Measurements from ENCODE around the gene TSTD1.
A peak's percentile ranks its signal among the peaks of the same experiment; 100 is the strongest.
"Not testable (repeated sequence)": the region's sequence is repeated elsewhere in the genome, so short reads cannot be mapped to it uniquely, and the experiment has no call there.

The TSTD1 gene

DNA sequence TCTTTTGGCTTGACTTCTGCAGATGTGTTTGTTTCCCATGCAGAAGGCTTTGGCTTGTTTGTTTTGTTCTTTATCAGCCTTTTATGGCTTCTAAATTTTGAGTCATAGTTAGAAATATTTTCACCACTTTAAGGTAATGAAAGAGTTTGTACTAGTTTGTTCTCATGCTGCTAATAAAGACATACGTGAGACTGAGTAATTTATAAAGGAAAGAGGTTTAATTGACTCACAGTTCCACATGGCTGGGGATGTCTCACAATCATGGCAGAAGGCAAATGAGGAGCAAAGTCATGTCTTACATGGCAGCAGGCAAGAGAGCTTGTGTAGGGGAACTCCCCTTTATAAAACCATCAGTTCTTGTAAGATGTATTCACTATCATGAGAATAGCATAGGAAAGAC, 11.8 kb downstream of the TSTD1 start:
- H3K56ac ChIP-seq (ENCODE audit: low read length); H3K27ac ChIP-seq (ENCODE audit: low read depth, low read length); H2AK5ac ChIP-seq (ENCODE audit: low read length); H3K27me3 ChIP-seq (ENCODE audit: insufficient read depth, low read length, poor library complexity); H2BK120ac ChIP-seq (ENCODE audit: low read depth, low read length); H3K4ac ChIP-seq (ENCODE audit: low read depth, low read length); H3K4me2 ChIP-seq (ENCODE audit: low read length); H3K4me1 ChIP-seq (ENCODE audit: control insufficient read depth, low read depth, low read length); H2BK15ac ChIP-seq (replicated peaks; ENCODE audit: low read depth); H3K36me3 ChIP-seq (ENCODE audit: control insufficient read depth, insufficient read depth, low read length); H3K79me2 ChIP-seq (ENCODE audit: control insufficient read depth, insufficient read depth, low read length); H3K23ac ChIP-seq (ENCODE audit: low read length); DNase-seq; H4K8ac ChIP-seq (ENCODE audit: low read depth, low read length); H3K9ac ChIP-seq (ENCODE audit: low read length); H4K5ac ChIP-seq (ENCODE audit: low read length); H3K18ac ChIP-seq (ENCODE audit: low read length); H3K4me3 ChIP-seq (ENCODE audit: low read length); H2BK5ac ChIP-seq (ENCODE audit: low read length); H3K79me1 ChIP-seq (ENCODE audit: low read length): not testable (repeated sequence)
- no CpG with 5 or more reads among the region's 1 CpG for whole genome bisulfite sequencing (ENCODE audit: extremely low coverage, insufficient coverage, low lambda C conversion rate)

DNA sequence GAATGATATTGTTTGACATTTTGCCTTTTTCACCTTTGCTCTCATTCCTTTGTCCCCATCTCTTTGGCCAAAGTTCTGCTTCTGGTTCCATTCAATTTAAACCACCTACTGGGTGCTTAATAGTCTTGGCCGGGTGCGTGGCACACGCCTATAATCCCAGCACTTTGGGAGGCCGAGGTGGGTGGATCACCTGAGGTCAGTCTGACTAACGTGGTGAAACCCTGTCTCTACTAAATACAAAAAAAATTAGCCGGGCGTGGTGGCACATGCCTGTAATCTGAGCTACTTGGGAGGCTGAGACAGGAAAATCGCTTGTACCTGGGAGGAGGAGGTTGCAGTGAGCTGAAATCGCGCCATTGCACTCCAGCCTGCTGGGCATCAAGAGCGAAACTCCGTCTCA, 16.3 kb downstream of the TSTD1 start:
- H2BK5ac ChIP-seq (ENCODE audit: low read length); H4K8ac ChIP-seq (ENCODE audit: low read depth, low read length); H3K23ac ChIP-seq (ENCODE audit: low read length); H4K5ac ChIP-seq (ENCODE audit: low read length); H3K4me2 ChIP-seq (ENCODE audit: low read length); H3K79me1 ChIP-seq (ENCODE audit: low read length); H2BK120ac ChIP-seq (ENCODE audit: low read depth, low read length); H3K27me3 ChIP-seq (ENCODE audit: insufficient read depth, low read length, poor library complexity); DNase-seq; H3K9ac ChIP-seq (ENCODE audit: low read length); H3K36me3 ChIP-seq (ENCODE audit: control insufficient read depth, insufficient read depth, low read length); H3K27ac ChIP-seq (ENCODE audit: low read depth, low read length); H2BK15ac ChIP-seq (replicated peaks; ENCODE audit: low read depth); H3K4ac ChIP-seq (ENCODE audit: low read depth, low read length); H3K4me3 ChIP-seq (ENCODE audit: low read length); H3K56ac ChIP-seq (ENCODE audit: low read length); H2AK5ac ChIP-seq (ENCODE audit: low read length); H3K18ac ChIP-seq (ENCODE audit: low read length): not testable (repeated sequence)
- WGBS (ENCODE audit: extremely low coverage, insufficient coverage, low lambda C conversion rate): no CpG with 5 or more reads among the region's 12 CpGs
- Histone ChIP-seq H3K79me2 (ENCODE audit: control insufficient read depth, insufficient read depth, low read length) (peaks cover 32% of the 10 kb centered on the region), H3K4me1 (ENCODE audit: control insufficient read depth, low read depth, low read length) (peaks cover 11% of the 10 kb centered on the region)

DNA sequence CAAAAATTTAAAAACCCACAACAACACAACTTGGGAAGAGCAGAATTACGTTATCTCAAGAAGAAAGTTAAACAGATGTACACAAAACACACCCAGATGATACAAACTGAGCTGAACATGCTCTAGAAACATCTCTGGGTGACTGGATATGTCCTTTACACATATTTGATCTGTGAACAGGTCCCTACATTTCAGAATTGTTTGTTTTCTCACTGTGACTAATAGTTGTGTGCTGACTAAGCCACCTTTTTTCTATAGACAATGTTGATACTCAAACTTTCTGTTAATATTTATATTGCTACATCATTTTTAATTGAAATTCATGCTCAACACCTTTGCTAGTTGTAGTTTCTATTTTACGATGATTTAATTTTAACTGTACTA, 16.8 kb downstream of the TSTD1 start:
- H3K56ac ChIP-seq (ENCODE audit: low read length): peak overlapping the region; percentile 91
- no peak overlapping the region for H2AK5ac ChIP-seq (ENCODE audit: low read length)
- peaks cover 11% of the 10 kb centered on the region for H3K4me1 ChIP-seq (ENCODE audit: control insufficient read depth, low read depth, low read length)
- H2BK5ac ChIP-seq (ENCODE audit: low read length): no peak overlapping the region
- no peak for DNase-seq
- no peak overlapping the region for H3K27ac ChIP-seq (ENCODE audit: low read depth, low read length)
- H3K23ac ChIP-seq (ENCODE audit: low read length): no peak overlapping the region
- H3K79me1 ChIP-seq (ENCODE audit: low read length): peaks cover 5% of the 10 kb centered on the region
- no peak overlapping the region for H2BK15ac ChIP-seq (replicated peaks; ENCODE audit: low read depth)
- H4K5ac ChIP-seq (ENCODE audit: low read length): no peak overlapping the region
- no peak overlapping the region for H2BK120ac ChIP-seq (ENCODE audit: low read depth, low read length)
- H3K36me3 ChIP-seq (ENCODE audit: control insufficient read depth, insufficient read depth, low read length): no peaks in the 10 kb centered on the region
- H3K4ac ChIP-seq (ENCODE audit: low read depth, low read length): peak overlapping the region; percentile 5
- H3K79me2 ChIP-seq (ENCODE audit: control insufficient read depth, insufficient read depth, low read length): peaks cover 36% of the 10 kb centered on the region
- no peak overlapping the region for H3K18ac ChIP-seq (ENCODE audit: low read length)
- H3K9ac ChIP-seq (ENCODE audit: low read length): no peak overlapping the region
- H3K4me3 ChIP-seq (ENCODE audit: low read length): no peak overlapping the region
- H3K27me3 ChIP-seq (ENCODE audit: insufficient read depth, low read length, poor library complexity): no peaks in the 10 kb centered on the region
- no peak overlapping the region for H4K8ac ChIP-seq (ENCODE audit: low read depth, low read length)
- no CpG with 5 or more reads among the region's 2 CpGs for WGBS (ENCODE audit: extremely low coverage, insufficient coverage, low lambda C conversion rate)
- H3K4me2 ChIP-seq (ENCODE audit: low read length): peak overlapping the region; percentile 85

DNA sequence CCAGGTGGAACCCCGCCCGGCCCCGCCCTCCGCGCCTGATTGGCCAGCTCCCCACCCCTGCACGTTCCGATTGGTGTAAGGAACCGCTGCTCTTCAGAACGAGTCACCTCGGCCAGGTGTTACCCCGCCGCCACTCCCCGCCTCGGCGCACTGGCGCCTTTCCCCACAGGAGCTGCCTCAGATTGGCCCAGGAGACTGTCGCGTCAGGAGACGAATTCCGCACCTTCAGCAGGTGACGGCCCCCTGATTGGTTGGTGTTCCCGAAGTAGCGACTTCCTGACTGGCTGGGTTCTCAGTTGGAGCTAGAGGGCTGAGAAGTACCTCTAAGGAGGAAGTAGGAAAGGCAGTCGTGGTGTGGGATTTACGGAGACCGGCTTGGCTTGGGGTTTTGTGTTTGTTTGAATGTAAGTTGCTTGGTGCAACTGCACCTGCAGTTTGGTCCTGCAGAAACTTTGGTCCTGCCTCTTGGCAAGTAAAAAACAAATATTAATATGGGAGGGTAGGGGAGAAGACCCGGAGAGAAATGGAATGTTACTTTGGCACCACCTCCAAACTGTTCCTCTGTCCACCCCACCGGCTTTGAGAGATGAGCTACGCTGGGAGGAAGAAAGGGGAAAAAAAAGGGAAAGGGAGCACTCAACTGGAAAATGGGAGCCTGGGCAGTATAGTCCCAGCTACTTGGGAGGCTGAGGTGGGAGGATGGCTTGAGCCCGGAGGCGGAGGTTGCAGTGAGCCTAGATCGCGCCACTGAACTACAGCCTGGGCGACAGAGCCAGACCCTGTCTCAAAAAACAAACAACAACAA, 17.4 kb downstream of the TSTD1 start:
- Histone ChIP-seq H2BK120ac (ENCODE audit: low read depth, low read length) (no peak overlapping the region), H3K4me1 (ENCODE audit: control insufficient read depth, low read depth, low read length) (peaks cover 11% of the 10 kb centered on the region), H3K4me3 (ENCODE audit: low read length) (peak overlapping the region; percentile 73), H2BK15ac (replicated peaks; ENCODE audit: low read depth) (no peak overlapping the region), H3K56ac (ENCODE audit: low read length) (peak overlapping the region; percentile 97), H2AK5ac (ENCODE audit: low read length) (no peak overlapping the region), H4K5ac (ENCODE audit: low read length) (no peak overlapping the region), H3K9ac (ENCODE audit: low read length) (peak overlapping the region; percentile 88), H3K18ac (ENCODE audit: low read length) (no peak overlapping the region), H3K36me3 (ENCODE audit: control insufficient read depth, insufficient read depth, low read length) (no peaks in the 10 kb centered on the region), H3K79me1 (ENCODE audit: low read length) (peaks cover 5% of the 10 kb centered on the region), H3K23ac (ENCODE audit: low read length) (no peak overlapping the region), H2BK5ac (ENCODE audit: low read length) (no peak overlapping the region), H3K27ac (ENCODE audit: low read depth, low read length) (peak overlapping the region; percentile 41), H3K27me3 (ENCODE audit: insufficient read depth, low read length, poor library complexity) (no peaks in the 10 kb centered on the region), H3K79me2 (ENCODE audit: control insufficient read depth, insufficient read depth, low read length) (peaks cover 39% of the 10 kb centered on the region), H3K4me2 (ENCODE audit: low read length) (peak overlapping the region; percentile 85), H4K8ac (ENCODE audit: low read depth, low read length) (no peak overlapping the region), H3K4ac (ENCODE audit: low read depth, low read length) (peak overlapping the region; percentile 5)
- no CpG with 5 or more reads among the region's 34 CpGs for WGBS (ENCODE audit: extremely low coverage, insufficient coverage, low lambda C conversion rate)
- DNase-seq: peak; percentile 100

DNA sequence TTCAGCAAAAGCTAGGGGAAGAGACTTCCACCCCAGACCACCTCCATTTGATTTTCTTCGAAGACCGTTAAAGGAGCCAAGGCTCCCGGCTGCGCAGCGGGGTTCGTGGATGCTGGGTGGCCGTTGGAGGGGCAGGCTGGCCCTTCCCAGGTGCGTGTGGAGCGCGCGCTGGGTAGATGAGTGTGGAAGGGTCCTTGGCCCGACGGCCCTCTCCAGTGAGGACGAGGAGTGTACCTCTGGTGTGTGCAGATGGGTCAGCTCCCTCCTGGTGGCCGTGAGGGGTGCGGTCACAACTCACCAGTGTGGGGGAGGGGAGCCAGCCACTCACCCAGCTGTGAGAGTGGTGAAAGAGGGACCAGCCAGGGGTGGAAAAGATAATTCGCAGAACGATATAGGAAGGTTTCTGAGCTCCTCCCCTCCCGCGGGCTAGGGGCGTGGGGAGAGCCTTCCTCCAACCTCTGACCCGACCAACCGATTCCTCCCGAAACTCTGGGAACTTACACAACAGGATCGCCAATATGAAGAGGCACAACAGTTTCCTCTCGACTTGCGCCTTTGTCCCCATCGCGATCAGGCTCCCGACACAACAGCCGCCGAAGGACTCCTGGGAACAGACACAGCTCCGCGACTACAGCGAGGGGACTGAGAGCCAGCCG, 18.1 kb downstream of the TSTD1 start, which contains the start of gene F11R:
TSS of gene F11R (minus strand) at position 644 of the 656 bp plus-strand sequence. CDS start at position 565, 79 bp downstream.
- peak within 1 kb of the TSS; percentile 81 for H3K4me3 ChIP-seq (ENCODE audit: low read length)
- peak within 1 kb of the TSS; percentile 92 for H2BK5ac ChIP-seq (ENCODE audit: low read length)
- H2BK15ac ChIP-seq (replicated peaks; ENCODE audit: low read depth): no peak within 1 kb of the TSS
- WGBS (ENCODE audit: extremely low coverage, insufficient coverage, low lambda C conversion rate): no CpG with 5 or more reads among the region's 36 CpGs
- H3K79me2 ChIP-seq (ENCODE audit: control insufficient read depth, insufficient read depth, low read length): peaks cover 43% of the 10 kb centered on the region
- H4K8ac ChIP-seq (ENCODE audit: low read depth, low read length): no peak within 1 kb of the TSS
- peak within 1 kb of the TSS; percentile 39 for H3K4ac ChIP-seq (ENCODE audit: low read depth, low read length)
- peak within 1 kb of the TSS; percentile 97 for H3K56ac ChIP-seq (ENCODE audit: low read length)
- peak within 1 kb of the TSS; percentile 89 for H3K27ac ChIP-seq (ENCODE audit: low read depth, low read length)
- peak within 1 kb of the TSS; percentile 81 for H2AK5ac ChIP-seq (ENCODE audit: low read length)
- H3K4me1 ChIP-seq (ENCODE audit: control insufficient read depth, low read depth, low read length): peaks cover 11% of the 10 kb centered on the region
- H3K79me1 ChIP-seq (ENCODE audit: low read length): peaks cover 5% of the 10 kb centered on the region
- no peak within 1 kb of the TSS for H4K5ac ChIP-seq (ENCODE audit: low read length)
- H3K27me3 ChIP-seq (ENCODE audit: insufficient read depth, low read length, poor library complexity): no peaks in the 10 kb centered on the region
- H3K9ac ChIP-seq (ENCODE audit: low read length): peak within 1 kb of the TSS; percentile 97
- no peaks in the 10 kb centered on the region for H3K36me3 ChIP-seq (ENCODE audit: control insufficient read depth, insufficient read depth, low read length)
- H2BK120ac ChIP-seq (ENCODE audit: low read depth, low read length): no peak within 1 kb of the TSS
- DNase-seq: peak; percentile 92
- peak within 1 kb of the TSS; percentile 92 for H3K23ac ChIP-seq (ENCODE audit: low read length)
- H3K4me2 ChIP-seq (ENCODE audit: low read length): peak within 1 kb of the TSS; percentile 96
- peak within 1 kb of the TSS; percentile 9 for H3K18ac ChIP-seq (ENCODE audit: low read length)

All from mesendoderm (in vitro differentiated cells).